GM10847 (cell line): Measurements from ENCODE around the gene CCT3.

Experiments
- POLR2A ChIP-seq: IDR thresholded peaks from 2 replicates; pipeline ENCODE4 v1.6.1; 2011; ENCODE audit not compliant: insufficient read length; ENCODE audit errors: extremely low read depth

Gene CCT3

DNA sequence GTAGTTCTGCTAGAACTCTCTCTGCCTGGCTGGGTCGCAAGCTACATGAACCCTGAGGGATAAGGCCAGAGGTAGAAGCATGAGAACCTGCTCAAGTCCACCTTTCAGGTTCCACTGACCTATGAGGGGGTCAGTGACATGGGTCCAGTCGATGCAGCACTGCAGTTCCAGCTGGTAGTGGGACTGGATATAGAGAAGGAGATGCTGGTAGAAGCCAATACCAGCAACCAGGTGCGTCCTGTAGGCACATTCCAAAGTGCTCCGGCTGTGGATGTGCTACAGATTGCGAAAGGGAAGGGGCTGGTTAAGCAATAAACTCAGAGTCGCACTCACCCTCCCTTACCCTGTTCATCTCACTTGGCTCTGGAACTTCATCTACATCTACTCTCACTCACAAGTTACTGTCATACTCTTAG lies 61.1 kb downstream of the CCT3 start:
- TF ChIP-seq POLR2A: no peak

GRCh38 chr1:156276532-156276931 lies 61.6 kb downstream of the CCT3 start:
- TF ChIP-seq POLR2A: no peak

GRCh38 chr1:156270314-156270713 lies 67.8 kb downstream of the CCT3 start:
- TF ChIP-seq POLR2A: no peak

DNA sequence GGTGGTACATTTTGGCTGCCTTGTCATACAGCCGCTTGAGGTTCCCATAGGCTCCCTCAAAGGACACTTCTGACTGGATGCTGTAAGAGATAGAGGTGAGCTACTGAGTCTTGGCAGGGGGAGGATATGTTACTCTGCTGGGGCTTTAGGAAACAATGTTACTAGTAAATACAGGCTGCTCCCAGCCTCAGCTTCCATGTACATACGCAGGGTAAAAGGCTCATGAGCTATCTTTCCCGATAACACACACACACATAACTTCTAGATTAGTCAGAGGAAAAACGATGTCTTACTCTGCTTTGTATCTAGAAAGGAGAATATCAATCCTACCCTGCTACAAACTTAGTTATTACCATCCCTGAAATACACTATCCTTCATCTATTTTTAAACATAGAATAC lies 69.8 kb downstream of the CCT3 start:
- TF ChIP-seq POLR2A: no peak

- TF ChIP-seq POLR2A: no peak
Measured at GRCh38 chr1:156266051-156266450, 72.0 kb downstream of the CCT3 start.

- TF ChIP-seq POLR2A: no peak
Measured at GRCh38 chr1:156263288-156263655, 74.8 kb downstream of the CCT3 start.

DNA sequence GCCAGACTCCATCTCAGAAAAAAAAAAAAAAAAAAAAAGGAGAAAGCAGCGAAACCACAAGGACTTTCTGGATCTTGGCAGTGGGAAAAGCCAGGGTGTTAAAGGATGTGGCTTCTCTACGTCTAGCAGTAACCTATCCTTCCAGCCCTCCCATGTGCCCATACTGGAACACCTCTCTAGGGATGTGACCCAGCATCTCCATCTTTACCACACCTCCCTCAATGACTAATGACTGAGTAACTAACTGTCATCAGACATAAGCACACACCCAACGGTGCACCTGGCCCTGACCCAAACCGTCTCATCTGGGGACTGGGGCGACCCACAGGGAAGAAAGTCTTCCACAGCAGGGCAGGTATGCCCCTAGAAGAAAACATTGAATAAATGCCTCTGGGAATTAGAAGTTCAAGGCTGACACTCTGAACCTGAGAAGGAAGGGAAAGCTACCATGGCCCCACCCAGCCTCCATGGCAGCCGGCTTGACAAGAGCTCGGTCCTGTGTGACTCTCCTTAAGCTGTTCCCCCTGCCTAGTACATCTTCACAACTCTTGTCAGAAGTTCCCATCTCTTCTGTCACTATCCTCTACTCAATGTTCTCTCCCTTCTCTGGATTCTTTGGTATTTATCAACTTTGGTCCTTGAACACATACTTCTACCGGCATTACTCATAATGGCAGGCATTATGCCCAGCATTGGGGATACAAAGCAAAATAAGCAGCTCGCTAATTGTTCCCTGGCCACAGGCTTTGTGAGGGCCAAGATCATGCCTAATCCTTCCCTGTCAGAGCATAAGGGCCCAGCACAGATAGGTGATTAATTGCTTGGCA lies 75.4 kb downstream of the CCT3 start:
- no peak for TF ChIP-seq POLR2A

- no peak for TF ChIP-seq POLR2A
Measured at GRCh38 chr1:156260896-156261295, 77.2 kb downstream of the CCT3 start.

- no peak for TF ChIP-seq POLR2A
Measured at GRCh38 chr1:156259805-156260204, 78.3 kb downstream of the CCT3 start.
